Neuron (in vitro differentiated cells): Measurements from ENCODE around the gene TENM4.
A peak's percentile ranks its signal among the peaks of the same experiment; 100 is the strongest.

Source experiments
- H2AFZ ChIP-seq: one replicate; pipeline ENCODE4 v1.6.1; 2013; ENCODE audit warnings: low read depth, mild to moderate bottlenecking, inconsistent platforms, low read length, moderate library complexity
- H3K27me3 ChIP-seq: one replicate; pipeline ENCODE4 v1.6.1; 2013; ENCODE audit warnings: low read length; ENCODE audit not compliant: insufficient read depth
- H3K36me3 ChIP-seq: one replicate; pipeline ENCODE4 v1.6.1; 2013; ENCODE audit warnings: low read length; ENCODE audit not compliant: insufficient read depth
- H3K4me1 ChIP-seq: one replicate; pipeline ENCODE4 v1.6.1; 2013; ENCODE audit warnings: low read length; ENCODE audit not compliant: insufficient read depth
- H3K4me3 ChIP-seq: 2 replicates; pipeline ENCODE4 v1.5.1; 2013; ENCODE audit warnings: mild to moderate bottlenecking, low read length, moderate library complexity
- H3K9me3 ChIP-seq: one replicate; pipeline ENCODE4 v1.6.1; 2013; ENCODE audit warnings: low read length

Gene TENM4

DNA sequence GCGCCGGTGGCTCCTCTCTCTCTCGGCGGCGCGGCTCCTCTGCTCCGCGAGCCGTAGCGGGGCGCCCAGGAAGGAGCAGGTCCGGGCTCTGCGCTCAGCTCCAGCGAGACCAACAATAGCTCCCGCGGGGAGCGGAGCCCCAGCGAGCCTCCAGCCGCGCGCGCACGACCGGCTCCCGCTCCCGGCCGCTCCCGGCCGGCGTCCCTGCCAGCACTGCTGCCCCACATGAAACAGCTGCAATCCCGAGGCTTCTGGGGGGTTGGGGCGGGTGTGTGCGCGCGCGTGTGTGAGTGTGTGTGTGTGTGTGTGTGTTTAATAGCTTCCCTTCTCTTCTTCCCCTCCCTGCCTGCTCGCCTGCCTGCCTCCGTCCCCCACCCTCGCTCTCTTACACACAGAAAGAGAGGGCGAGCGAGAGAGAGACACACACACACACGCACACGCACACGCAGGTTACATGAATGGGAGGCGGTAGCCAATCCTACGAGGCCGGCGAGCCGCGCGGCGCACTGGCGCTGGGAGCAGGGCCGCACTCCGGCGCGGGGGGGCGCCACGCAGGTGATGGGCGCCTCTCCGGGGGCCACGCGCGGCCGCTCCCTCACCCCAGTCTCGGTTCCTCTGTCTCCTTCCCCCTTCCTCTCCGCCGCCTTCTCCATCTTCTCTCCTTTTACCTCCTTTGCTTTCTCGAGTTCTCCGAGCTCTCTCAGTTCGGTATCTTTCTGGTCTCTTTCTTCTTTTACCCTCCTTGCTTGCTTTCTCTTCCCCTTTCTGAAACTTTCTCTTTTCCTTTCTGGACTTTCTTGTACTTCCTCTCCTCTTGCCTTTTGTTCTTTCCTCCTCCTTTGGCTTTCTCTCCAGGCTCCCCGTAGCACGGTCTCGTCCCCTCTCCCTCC, at the start of gene TENM4:
TENM4 (minus strand) TSS at position 460 of the 890 bp plus-strand sequence. CDS start 371,086 bp downstream, outside the sequence.
- Histone ChIP-seq H3K9me3 (no peaks in the 10 kb centered on the region), H3K4me1 (peaks cover 33% of the 10 kb centered on the region), H3K4me3 (peak within 1 kb of the TSS; percentile 84), H2AFZ (peak within 1 kb of the TSS; percentile 44), H3K36me3 (no peaks in the 10 kb centered on the region), H3K27me3 (no peaks in the 10 kb centered on the region)

DNA sequence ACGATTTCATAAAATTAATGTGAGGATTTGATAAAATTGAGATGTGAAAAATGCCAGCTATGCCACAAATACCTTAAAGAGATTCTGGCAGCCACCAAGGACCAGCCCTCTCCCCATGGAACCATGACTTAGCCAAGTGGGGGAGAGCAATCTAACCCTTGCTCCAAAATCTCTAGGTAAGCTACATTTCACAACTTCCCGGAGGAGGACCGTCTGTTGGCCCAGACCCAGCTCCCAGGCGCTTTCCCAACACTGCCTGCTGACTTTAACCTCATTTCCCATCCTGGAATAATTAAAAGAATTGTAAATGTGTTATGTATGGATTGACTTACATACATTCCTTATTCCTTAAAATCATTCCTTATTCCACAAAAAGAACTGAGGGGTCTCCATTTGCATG, 47.5 kb upstream of the TENM4 start:
- peaks cover 5% of the 10 kb centered on the region for H3K4me1 ChIP-seq
- no peaks in the 10 kb centered on the region for H3K9me3 ChIP-seq
- no peak overlapping the region for H3K4me3 ChIP-seq
- H3K27me3 ChIP-seq, result peaks cover 4% of the 10 kb centered on the region
- H3K36me3 ChIP-seq, result no peaks in the 10 kb centered on the region
- H2AFZ ChIP-seq, result no peak overlapping the region

DNA sequence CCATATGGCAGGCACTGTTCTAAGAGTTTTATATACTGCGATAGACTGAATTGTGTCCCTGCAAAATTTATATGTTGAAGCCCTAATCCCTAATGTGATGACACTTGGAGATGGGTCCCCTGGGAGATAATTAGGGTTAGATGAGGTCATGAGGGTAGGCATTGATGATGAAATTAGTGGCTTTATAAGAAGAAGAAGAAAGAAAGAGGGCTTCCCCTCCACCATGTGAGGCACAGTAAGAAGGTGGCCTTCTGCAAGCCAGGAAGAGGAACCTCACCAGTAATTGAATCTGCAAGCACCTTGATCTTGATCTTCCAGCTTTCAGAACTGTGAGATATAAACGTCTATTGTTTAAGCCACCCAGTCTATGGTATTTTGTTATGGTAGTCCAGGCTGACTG, 46.6 kb upstream of the TENM4 start:
- H3K4me1 ChIP-seq, result peaks cover 5% of the 10 kb centered on the region
- H3K36me3 ChIP-seq, result no peaks in the 10 kb centered on the region
- no peak overlapping the region for H2AFZ ChIP-seq
- peaks cover 4% of the 10 kb centered on the region for H3K27me3 ChIP-seq
- no peak overlapping the region for H3K4me3 ChIP-seq
- no peaks in the 10 kb centered on the region for H3K9me3 ChIP-seq

DNA sequence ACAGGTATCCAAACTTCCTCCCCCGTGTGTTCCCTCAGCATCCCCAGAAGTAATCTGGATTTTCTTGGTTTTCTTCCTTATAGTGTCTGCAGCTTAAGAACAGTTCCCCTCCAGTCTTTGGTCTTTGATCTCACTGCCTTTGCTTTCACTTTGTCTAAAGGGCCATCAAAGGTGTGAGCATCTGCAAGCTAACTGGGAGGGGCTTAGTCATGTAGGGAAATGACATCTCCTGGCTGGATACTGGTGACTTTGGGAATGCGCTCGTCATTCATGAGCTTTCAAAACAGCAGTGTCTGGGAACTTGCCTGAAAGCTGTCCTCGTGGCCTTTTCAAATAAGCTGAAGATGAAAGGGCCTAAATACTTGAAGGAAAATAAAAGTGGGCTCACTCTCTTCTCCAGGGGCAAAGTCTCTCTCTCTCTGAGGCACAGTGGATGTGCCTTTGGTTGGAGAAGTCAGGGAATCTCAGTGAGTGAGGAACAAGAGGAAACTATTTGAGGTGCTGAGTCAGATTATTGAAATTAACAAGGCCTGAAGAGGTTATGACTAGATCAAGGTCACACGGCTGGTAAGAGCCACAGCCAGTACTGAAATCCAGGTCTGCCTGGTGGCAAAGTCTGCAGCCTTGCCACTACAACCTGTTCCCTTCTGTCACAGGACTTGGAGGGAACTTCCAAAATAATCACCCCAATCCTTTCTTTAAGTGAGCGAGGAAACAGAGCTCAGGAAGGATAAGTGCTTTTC, 45.6 kb upstream of the TENM4 start:
- H3K4me1 ChIP-seq, result no peaks in the 10 kb centered on the region
- no peak overlapping the region for H2AFZ ChIP-seq
- no peaks in the 10 kb centered on the region for H3K36me3 ChIP-seq
- no peaks in the 10 kb centered on the region for H3K9me3 ChIP-seq
- H3K27me3 ChIP-seq, result peaks cover 4% of the 10 kb centered on the region
- H3K4me3 ChIP-seq, result no peak overlapping the region

- Histone ChIP-seq H3K4me1 (no peaks in the 10 kb centered on the region), H3K4me3 (no peak overlapping the region), H2AFZ (no peak overlapping the region), H3K27me3 (peaks cover 3% of the 10 kb centered on the region), H3K9me3 (no peaks in the 10 kb centered on the region), H3K36me3 (no peaks in the 10 kb centered on the region)
Measured at GRCh38 chr11:79485694-79486093, 44.9 kb upstream of the TENM4 start.

- Histone ChIP-seq H3K4me3 (no peak overlapping the region), H3K9me3 (no peaks in the 10 kb centered on the region), H3K27me3 (no peaks in the 10 kb centered on the region), H2AFZ (no peak overlapping the region), H3K36me3 (no peaks in the 10 kb centered on the region), H3K4me1 (no peaks in the 10 kb centered on the region)
Measured at GRCh38 chr11:79484872-79485271, 44.0 kb upstream of the TENM4 start.

DNA sequence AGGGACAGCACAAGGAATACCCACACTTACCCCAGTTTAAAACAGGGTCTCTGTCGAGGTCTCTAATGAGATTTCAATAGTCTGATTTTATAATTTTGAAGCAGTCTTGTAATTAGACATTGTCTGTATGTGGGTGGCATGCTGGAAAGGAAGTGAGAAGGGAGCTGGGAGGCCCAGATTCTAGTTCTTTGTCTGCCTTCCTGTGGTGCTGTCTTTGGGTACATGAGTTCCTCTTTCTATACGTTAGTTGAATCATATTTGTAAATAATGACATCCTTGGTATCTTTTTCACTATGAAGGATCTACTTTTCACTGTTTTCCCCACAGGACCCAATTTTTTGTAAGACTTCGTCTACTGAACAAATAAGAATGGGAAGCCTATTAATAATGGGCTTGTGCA, 42.0 kb upstream of the TENM4 start:
- H3K36me3 ChIP-seq, result no peaks in the 10 kb centered on the region
- no peaks in the 10 kb centered on the region for H3K9me3 ChIP-seq
- no peak overlapping the region for H3K4me3 ChIP-seq
- H2AFZ ChIP-seq, result no peak overlapping the region
- no peaks in the 10 kb centered on the region for H3K4me1 ChIP-seq
- no peaks in the 10 kb centered on the region for H3K27me3 ChIP-seq

DNA sequence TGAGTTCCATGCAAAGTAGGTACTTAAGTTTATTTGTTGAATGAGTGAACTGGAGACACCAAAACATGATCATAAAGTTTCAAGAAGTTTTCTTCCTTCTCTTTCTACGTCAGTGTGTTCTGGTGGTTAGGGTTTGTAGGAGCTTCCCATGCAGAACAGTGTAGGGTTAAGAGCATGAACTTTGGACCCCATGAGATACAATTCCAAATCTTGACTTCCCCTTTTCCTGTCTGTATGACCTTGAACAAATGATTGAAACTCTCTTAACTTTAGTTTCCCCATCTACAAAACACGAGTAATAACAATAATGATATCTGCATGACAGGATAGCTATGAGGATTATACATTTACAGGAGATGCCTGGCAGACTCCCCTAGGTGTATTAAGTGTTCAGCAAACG, 41.0 kb upstream of the TENM4 start:
- no peak overlapping the region for H2AFZ ChIP-seq
- H3K4me3 ChIP-seq, result no peak overlapping the region
- H3K36me3 ChIP-seq, result no peaks in the 10 kb centered on the region
- no peaks in the 10 kb centered on the region for H3K4me1 ChIP-seq
- H3K9me3 ChIP-seq, result no peaks in the 10 kb centered on the region
- no peaks in the 10 kb centered on the region for H3K27me3 ChIP-seq

DNA sequence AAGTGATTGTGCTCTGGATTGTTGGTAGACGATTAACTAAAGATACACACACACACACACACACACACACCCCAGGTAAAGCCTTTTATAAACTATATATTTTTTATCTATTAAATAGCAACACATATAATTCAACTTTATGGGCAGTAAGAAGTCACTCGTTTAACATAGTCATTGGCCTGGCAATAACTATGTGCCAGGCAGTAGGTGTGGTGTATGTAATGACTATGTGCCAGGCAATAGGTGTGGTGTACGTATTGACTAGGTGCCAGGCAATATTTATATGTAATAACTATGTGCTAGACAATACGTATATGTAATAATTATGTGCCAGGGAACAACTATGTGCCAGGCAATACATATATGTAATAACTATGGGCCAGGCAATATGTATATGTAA, 40.0 kb upstream of the TENM4 start:
- Histone ChIP-seq H3K9me3 (no peaks in the 10 kb centered on the region), H2AFZ (no peak overlapping the region), H3K27me3 (no peaks in the 10 kb centered on the region), H3K4me1 (no peaks in the 10 kb centered on the region), H3K36me3 (no peaks in the 10 kb centered on the region), H3K4me3 (no peak overlapping the region)

GRCh38 chr11:79472819-79473529, 32.1 kb upstream of the TENM4 start:
- Histone ChIP-seq H3K4me3 (peak overlapping the region; percentile 35), H3K4me1 (peaks cover 40% of the 10 kb centered on the region), H3K36me3 (no peaks in the 10 kb centered on the region), H3K9me3 (no peaks in the 10 kb centered on the region), H3K27me3 (no peaks in the 10 kb centered on the region), H2AFZ (peak overlapping the region; percentile 12)

- no peaks in the 10 kb centered on the region for H3K9me3 ChIP-seq
- H3K36me3 ChIP-seq, result no peaks in the 10 kb centered on the region
- H3K4me3 ChIP-seq, result no peak overlapping the region
- H3K27me3 ChIP-seq, result no peaks in the 10 kb centered on the region
- peaks cover 40% of the 10 kb centered on the region for H3K4me1 ChIP-seq
- H2AFZ ChIP-seq, result no peak overlapping the region
Measured at GRCh38 chr11:79471071-79471844, 30.4 kb upstream of the TENM4 start.

DNA sequence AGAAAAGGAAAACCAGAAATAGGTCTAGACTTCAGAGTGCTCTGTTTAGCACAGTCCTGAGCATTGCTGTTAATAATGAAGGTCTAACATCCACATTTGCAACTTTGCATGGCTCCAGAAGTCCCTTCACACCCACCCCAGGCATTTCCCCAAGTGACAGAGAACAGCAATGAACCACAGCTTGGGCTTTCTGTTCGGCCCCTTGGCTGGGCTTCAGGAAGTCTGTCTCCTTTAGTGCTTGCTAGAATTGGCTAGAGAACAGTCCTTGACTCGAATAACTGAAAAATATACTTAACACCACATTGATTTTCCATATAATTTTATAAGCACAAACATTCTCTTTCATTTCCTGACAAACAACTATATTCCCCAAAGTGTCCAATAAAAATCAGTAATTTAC, 29.3 kb upstream of the TENM4 start:
- H2AFZ ChIP-seq, result no peak overlapping the region
- peaks cover 40% of the 10 kb centered on the region for H3K4me1 ChIP-seq
- no peak overlapping the region for H3K4me3 ChIP-seq
- no peaks in the 10 kb centered on the region for H3K9me3 ChIP-seq
- no peaks in the 10 kb centered on the region for H3K27me3 ChIP-seq
- H3K36me3 ChIP-seq, result no peaks in the 10 kb centered on the region
